Mammary epithelial cell (primary cell): ENCODE measurements around the gene DDAH1.

Experiments
- CTCF ChIP-seq, 2 donors: IDR thresholded peaks in 1 of 2; conservative IDR thresholded peaks in 1 of 2; 2 replicates each; pipeline ENCODE4 v1.5.1; 2011 to 2012; ENCODE audit warnings: inconsistent platforms in 2 of 2, low read length in 2 of 2, mild to moderate bottlenecking in 2 of 2, control low read depth in 1 of 2, low read depth in 1 of 2; ENCODE audit not compliant: insufficient read depth in 1 of 2; ENCODE audit errors: extremely low read depth in 1 of 2
- EZH2 ChIP-seq: IDR thresholded peaks from 2 replicates; pipeline ENCODE4 v1.6.1; 2012; ENCODE audit warnings: low read length, inconsistent platforms, borderline replicate concordance

GRCh38 chr1:85351202-85351828 lies 113.6 kb downstream of the DDAH1 start:
- TF ChIP-seq CTCF (conservative IDR thresholded peaks at IDR 0.05 in 1 of 2, IDR thresholded peaks at IDR 0.05 in 1 of 2; ENCODE audit: extremely low read depth in 1 of 2, insufficient read depth in 1 of 2, low read depth in 1 of 2, low read length in 2 of 2) (no peak), EZH2 (no peak)
